ENCODE data around the gene LRFN5. TPM values are rescaled to one million over a fixed set of nuclear protein-coding genes. Genes with fewer than 3 reads are reported as not detected.

Gene LRFN5
- total and polyA plus RNA-seq, 2 of the 13 experiments (the other 11 are each of a cell fraction or from before 2014, with no cell fraction given): not detected

DNA sequence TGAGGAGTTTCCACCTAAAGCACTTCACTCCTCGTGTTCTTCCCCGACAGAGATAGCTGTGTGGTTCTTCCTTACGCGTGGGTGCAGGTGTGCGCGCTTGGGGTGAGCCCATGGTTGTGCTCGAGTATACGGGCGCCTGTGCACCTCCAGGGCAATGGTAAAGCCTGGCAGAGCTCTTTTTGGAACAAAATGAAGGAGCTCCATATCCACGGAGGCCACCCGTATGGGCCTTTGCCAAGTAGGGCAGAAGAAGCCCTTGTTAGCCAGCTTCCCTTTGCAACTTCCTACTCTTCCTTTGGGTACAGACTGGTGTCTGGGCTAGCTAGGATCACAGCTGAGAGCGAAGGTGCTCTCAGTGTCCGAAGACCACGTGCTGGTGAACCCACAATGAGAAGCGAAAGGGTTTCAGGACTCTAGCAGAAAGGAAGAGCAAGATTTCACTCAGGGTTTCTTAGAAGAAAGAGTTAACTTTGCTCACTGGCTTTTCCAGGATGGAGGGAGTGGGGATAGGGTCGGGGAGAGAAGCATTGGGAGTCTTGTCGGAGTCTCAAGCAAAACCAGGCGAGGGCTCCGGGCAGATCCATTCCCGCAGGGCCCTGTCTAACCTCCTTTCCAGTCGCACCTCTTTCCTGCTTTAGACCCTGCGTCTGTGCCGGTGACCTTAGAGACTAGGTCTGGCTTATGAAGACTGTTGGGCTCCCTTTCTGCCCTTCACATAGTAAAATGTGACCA, 960 bp upstream of the LRFN5 start:
- Histone ChIP-seq H4K20me1 (ENCODE audit: insufficient read depth, low read length) (no peaks in the 10 kb centered on the region), H3K27ac (ENCODE audit: extremely low read length, insufficient read depth, low read length) (no peak overlapping the region), H3K9ac (ENCODE audit: insufficient read depth, low read depth, low read length) (no peak overlapping the region), H3K4me3 (replicated peaks in 1 of 3; ENCODE audit: insufficient read depth in 1 of 3, low read depth in 2 of 3, low read length in 3 of 3) (peak overlapping the region in 1 of 3 experiments; percentile 18; a peak in 1 of 6 replicates), H3K9me3 (ENCODE audit: low read length) (no peaks in the 10 kb centered on the region), H3K4me2 (ENCODE audit: low read depth, low read length) (peak overlapping the region; percentile 23; the same call in 1 of the 2 replicates), H3K27me3 (ENCODE audit: control insufficient read depth in 1 of 2, insufficient read depth in 2 of 2, low read length in 2 of 2) (peaks cover 12 to 63% of the 10 kb centered on the region in 2 experiments), H3K79me2 (ENCODE audit: insufficient read depth, low read length) (no peaks in the 10 kb centered on the region), H3K4me1 (ENCODE audit: insufficient read depth, low read length) (peaks cover 17% of the 10 kb centered on the region), H3K36me3 (replicated peaks in 1 of 2; ENCODE audit: control insufficient read depth in 1 of 2, insufficient read depth in 2 of 2, low read length in 2 of 2) (no peaks in the 10 kb centered on the region), H2AFZ (ENCODE audit: low read length) (no peak overlapping the region)
- FAIRE-seq (no peak), DNase-seq (ENCODE audit: low spot score) (no peak), ATAC-seq (peak; percentile 10)
- ChIA-PET POLR2A (no interaction called here), CTCF (ENCODE audit: low intra/inter-chr PET ratio, low total read pairs) (no interaction called here)
- WGBS (ENCODE audit: low lambda C conversion rate): 65% methylated on average over 23 of the region's 23 CpGs
- no TSS peak for BruUV-seq (replicated peaks)
- intact Hi-C loops (cut with micrococcal nuclease; ENCODE audit: unreplicated experiment): no loop called here
- TF ChIP-seq ZNF34 (CRISPR knock-in tag; IDR thresholded peaks at IDR 0.05; ENCODE audit: borderline replicate concordance) (no peak), ZNF891 (CRISPR knock-in tag; IDR thresholded peaks at IDR 0.05) (0 out of 2 replicates have a peak, but pooled peaks have one; percentile 11), MIXL1 (CRISPR knock-in tag; IDR thresholded peaks at IDR 0.05) (no peak), SYNCRIP (IDR thresholded peaks at IDR 0.05; ENCODE audit: insufficient read depth, low read depth, low read length) (no peak), THAP11 (CRISPR knock-in tag; IDR thresholded peaks at IDR 0.05) (no peak), CHD2 (IDR thresholded peaks at IDR 0.05; ENCODE audit: low read depth, low read length) (no peak), ZMYM2 (CRISPR knock-in tag; IDR thresholded peaks at IDR 0.05) (0 out of 2 replicates have a peak, but pooled peaks have one; percentile 11)
- TF ChIP-seq, protein P1, sequence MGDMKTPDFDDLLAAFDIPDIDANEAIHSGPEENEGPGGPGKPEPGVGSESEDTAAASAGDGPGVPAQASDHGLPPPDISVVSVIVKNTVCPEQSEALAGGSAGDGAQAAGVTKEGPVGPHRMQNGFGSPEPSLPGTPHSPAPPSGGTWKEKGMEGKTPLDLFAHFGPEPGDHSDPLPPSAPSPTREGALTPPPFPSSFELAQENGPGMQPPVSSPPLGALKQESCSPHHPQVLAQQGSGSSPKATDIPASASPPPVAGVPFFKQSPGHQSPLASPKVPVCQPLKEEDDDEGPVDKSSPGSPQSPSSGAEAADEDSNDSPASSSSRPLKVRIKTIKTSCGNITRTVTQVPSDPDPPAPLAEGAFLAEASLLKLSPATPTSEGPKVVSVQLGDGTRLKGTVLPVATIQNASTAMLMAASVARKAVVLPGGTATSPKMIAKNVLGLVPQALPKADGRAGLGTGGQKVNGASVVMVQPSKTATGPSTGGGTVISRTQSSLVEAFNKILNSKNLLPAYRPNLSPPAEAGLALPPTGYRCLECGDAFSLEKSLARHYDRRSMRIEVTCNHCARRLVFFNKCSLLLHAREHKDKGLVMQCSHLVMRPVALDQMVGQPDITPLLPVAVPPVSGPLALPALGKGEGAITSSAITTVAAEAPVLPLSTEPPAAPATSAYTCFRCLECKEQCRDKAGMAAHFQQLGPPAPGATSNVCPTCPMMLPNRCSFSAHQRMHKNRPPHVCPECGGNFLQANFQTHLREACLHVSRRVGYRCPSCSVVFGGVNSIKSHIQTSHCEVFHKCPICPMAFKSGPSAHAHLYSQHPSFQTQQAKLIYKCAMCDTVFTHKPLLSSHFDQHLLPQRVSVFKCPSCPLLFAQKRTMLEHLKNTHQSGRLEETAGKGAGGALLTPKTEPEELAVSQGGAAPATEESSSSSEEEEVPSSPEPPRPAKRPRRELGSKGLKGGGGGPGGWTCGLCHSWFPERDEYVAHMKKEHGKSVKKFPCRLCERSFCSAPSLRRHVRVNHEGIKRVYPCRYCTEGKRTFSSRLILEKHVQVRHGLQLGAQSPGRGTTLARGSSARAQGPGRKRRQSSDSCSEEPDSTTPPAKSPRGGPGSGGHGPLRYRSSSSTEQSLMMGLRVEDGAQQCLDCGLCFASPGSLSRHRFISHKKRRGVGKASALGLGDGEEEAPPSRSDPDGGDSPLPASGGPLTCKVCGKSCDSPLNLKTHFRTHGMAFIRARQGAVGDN (CRISPR knock-in tag; IDR thresholded peaks at IDR 0.05): peak; percentile 11; the same call in 1 of the 2 replicates
- in situ Hi-C loops (cut with HindIII; ENCODE audit: extremely low pct_ligation_motif_present, low pct_unique_long_range_greater_than_20kb): no loop called here

Measured in HepG2 (cell line).